HCT116 (cell line): Measurements from ENCODE around the gene AHNAK. TPM values are rescaled to one million over a fixed set of nuclear protein-coding genes. Genes with fewer than 3 reads are reported as not detected.

Source experiments
- ATAC-seq: fragments of 200-7000 bp; cut with Tn5 transposase; 2 replicates; pipeline ENCODE4 v1.9.1; 2020; ENCODE audit warnings: mild to moderate bottlenecking, moderate library complexity
- BruUV-seq: library from RNA; stranded (reverse); fragments of 400-500 nt; replicated peaks from 2 replicates; lab custom pipeline; 2021; lab: Mats Ljungman, UMichigan
- CTCF ChIA-PET: fragments of 300-600 bp; sonication (Branson Sonifier 250); formaldehyde crosslinking; loops from one replicate; lab custom pipeline; 2021; ENCODE audit warnings: antibody characterized with exemption; lab: Charles Lee
- POLR2A ChIA-PET: fragments of 300-600, 350-600 bp; sonication (Branson Sonifier 250); formaldehyde crosslinking; loops from one replicate; lab custom pipeline; 2021; ENCODE audit warnings: antibody characterized with exemption; lab: Charles Lee
- RAD21 ChIA-PET, 2 experiments: fragments of 300-600 bp; sonication (Branson Sonifier 250); formaldehyde crosslinking; loops; one replicate each; lab custom pipeline; 2023; ENCODE audit warnings: low total read pairs in 2 of 2; ENCODE audit not compliant: uncharacterized antibody in 2 of 2, unreplicated experiment in 2 of 2, low non-redundant PET in 1 of 2; lab: Charles Lee
- DNase-seq: peaks from one replicate; pipeline ENCODE4 v3.0.0-alpha.2; 2010; ENCODE audit warnings: low read depth, low spot score
- H2AFZ ChIP-seq: fragments of 200-600 bp; shearing (Covaris generic), sonication (generic); 2 replicates; pipeline ENCODE4 v1.6.1; 2017; ENCODE audit warnings: low read depth, mixed run types, mixed read lengths, antibody characterized with exemption, low read length; ENCODE audit not compliant: poor library complexity, severe bottlenecking
- H3K27ac ChIP-seq: 2 replicates; pipeline ENCODE4 v1.5.1; 2012; ENCODE audit warnings: low read depth, low read length
- H3K27me3 ChIP-seq: fragments of 200-600 bp; sonication (generic); 2 replicates; pipeline ENCODE4 v1.6.1; 2016; ENCODE audit warnings: mixed run types, low read length, mixed read lengths; ENCODE audit not compliant: insufficient read depth
- H3K36me3 ChIP-seq, 2 experiments: fragments of 200-500 bp in 1 of 2; fragments of 200-600 bp in 1 of 2; sonication (Bioruptor generic) in 1 of 2; sonication (generic) in 1 of 2; 2 replicates each; pipeline versions ENCODE4 v1.5.1 to v1.6.1; 2014 to 2016; ENCODE audit warnings: low read length in 2 of 2, inconsistent platforms in 1 of 2, mixed read lengths in 1 of 2, mixed run types in 1 of 2; ENCODE audit not compliant: insufficient read depth in 2 of 2, control insufficient read depth in 1 of 2
- H3K4me1 ChIP-seq, 2 experiments: fragments of 200-600 bp in 1 of 2; sonication (generic) in 1 of 2; 2 replicates each; pipeline versions ENCODE4 v1.5.1 to v1.6.1; 2012 to 2017; ENCODE audit warnings: low read length in 2 of 2, inconsistent platforms in 1 of 2, mild to moderate bottlenecking in 1 of 2, mixed read lengths in 1 of 2, mixed run types in 1 of 2, moderate library complexity in 1 of 2; ENCODE audit not compliant: insufficient read depth in 2 of 2, control insufficient read depth in 1 of 2
- H3K4me2 ChIP-seq: fragments of 200-600 bp; sonication (generic); 2 replicates; pipeline ENCODE4 v1.6.1; 2017; ENCODE audit warnings: mixed run types, low read length, mixed read lengths
- H3K4me3 ChIP-seq, 2 experiments: fragments of 200-600 bp in 1 of 2; sonication (generic) in 1 of 2; replicated peaks in 1 of 2; 2 replicates each; pipeline ENCODE4 v1.5.1; 2011 to 2016; ENCODE audit warnings: low read length in 2 of 2, control low read depth in 1 of 2, low read depth in 1 of 2, mild to moderate bottlenecking in 1 of 2, mixed read lengths in 1 of 2, mixed run types in 1 of 2
- H3K79me2 ChIP-seq: fragments of 200-600 bp; sonication (generic); 2 replicates; pipeline ENCODE4 v1.6.1; 2017; ENCODE audit warnings: mild to moderate bottlenecking, mixed run types, low read length, moderate library complexity, mixed read lengths; ENCODE audit not compliant: insufficient read depth
- H3K9ac ChIP-seq: fragments of 200-600 bp; sonication (generic); 2 replicates; pipeline ENCODE4 v1.6.1; 2016; ENCODE audit warnings: low read length, mixed read lengths
- H3K9me2 ChIP-seq: fragments of 200-600 bp; sonication (generic), shearing (Covaris generic); 2 replicates; pipeline ENCODE4 v1.6.1; 2017; ENCODE audit warnings: mixed run types, mild to moderate bottlenecking, moderate library complexity; ENCODE audit not compliant: insufficient read depth
- H3K9me3 ChIP-seq, 2 experiments: fragments of 200-500 bp in 1 of 2; fragments of 200-600 bp in 1 of 2; sonication (Bioruptor generic) in 1 of 2; sonication (generic) in 1 of 2; 2 replicates each; pipeline ENCODE4 v1.6.1; 2014 to 2017; ENCODE audit warnings: low read length in 2 of 2, mixed read lengths in 2 of 2, inconsistent platforms in 1 of 2, low read depth in 1 of 2, mild to moderate bottlenecking in 1 of 2, mixed run types in 1 of 2, moderate library complexity in 1 of 2; ENCODE audit not compliant: control insufficient read depth in 1 of 2, insufficient read depth in 1 of 2
- H4K20me1 ChIP-seq: fragments of 200-600 bp; sonication (generic), shearing (Covaris generic); 2 replicates; pipeline ENCODE4 v1.6.1; 2017; ENCODE audit warnings: mixed run types, mild to moderate bottlenecking, moderate library complexity; ENCODE audit not compliant: insufficient read depth
- CEBPB ChIP-seq: IDR thresholded peaks from 2 replicates; pipeline ENCODE4 v1.6.1; 2012; ENCODE audit warnings: low read depth
- EGR1 ChIP-seq: IDR thresholded peaks from 2 replicates; pipeline ENCODE4 v1.6.1; 2012; ENCODE audit warnings: low read depth
- EZH2 ChIP-seq: fragments of 200-600 bp; sonication (generic); IDR thresholded peaks from 2 replicates; pipeline ENCODE4 v1.6.1; 2017; ENCODE audit warnings: antibody characterized with exemption, mixed run types
- FOSL1 ChIP-seq: IDR thresholded peaks from 2 replicates; pipeline ENCODE4 v1.6.1; 2012; ENCODE audit warnings: low read depth
- POLR2AphosphoS5 ChIP-seq: IDR thresholded peaks from 2 replicates; pipeline ENCODE4 v1.6.1; 2011; ENCODE audit warnings: mild to moderate bottlenecking, low read depth, low read length, moderate library complexity
- RAD21 ChIP-seq: IDR thresholded peaks from 2 replicates; pipeline ENCODE4 v1.6.1; 2012; ENCODE audit warnings: low read depth, mild to moderate bottlenecking
- SIN3A ChIP-seq: IDR thresholded peaks from 2 replicates; pipeline ENCODE4 v1.6.1; 2012; ENCODE audit warnings: low read depth
- SP1 ChIP-seq: IDR thresholded peaks from 2 replicates; pipeline ENCODE4 v1.6.1; 2012; ENCODE audit warnings: low read depth
- SRF ChIP-seq: IDR thresholded peaks from 2 replicates; pipeline ENCODE4 v1.6.1; 2012; ENCODE audit warnings: low read depth
- ZFX ChIP-seq: fragments of 450-650 bp; IDR thresholded peaks from 2 replicates; pipeline ENCODE4 v1.6.1; 2017
- ZNF274 ChIP-seq: fragments of 200-500 bp; sonication (Bioruptor generic); IDR thresholded peaks from 2 replicates; pipeline ENCODE4 v1.6.1; 2014; ENCODE audit warnings: mild to moderate bottlenecking, low read depth, low read length, inconsistent platforms
- intact Hi-C: fragments of 100-400 bp; cut with micrococcal nuclease; formaldehyde crosslinking; loops from 2 replicates; pipeline ENCODE4 v1.10.0; 2022
- total RNA-seq: library from RNA; stranded (reverse); gene quantifications from one replicate; pipeline ENCODE4 v1.2.1, GENCODE V29; 2021; ENCODE audit not compliant: unreplicated experiment
- TF ChIP-seq, protein P1 (sequence below), 3 experiments: fragments of 200-600 bp in 1 of 3; sonication (generic) in 1 of 3; IDR thresholded peaks in 2 of 3; conservative IDR thresholded peaks in 1 of 3; 2 replicates each; pipeline ENCODE4 v1.5.1; 2012 to 2017; ENCODE audit warnings: low read depth in 2 of 3, low read length in 2 of 3, antibody characterized with exemption in 1 of 3, borderline replicate concordance in 1 of 3, control low read depth in 1 of 3, mild to moderate bottlenecking in 1 of 3, mixed read lengths in 1 of 3, mixed run types in 1 of 3, moderate library complexity in 1 of 3; ENCODE audit not compliant: insufficient read depth in 1 of 3
- TF ChIP-seq, protein P2 (sequence below): IDR thresholded peaks from 2 replicates; pipeline ENCODE4 v1.6.1; 2011; ENCODE audit warnings: mild to moderate bottlenecking, low read length, moderate library complexity; ENCODE audit not compliant: insufficient replicate concordance; ENCODE audit errors: extremely low read depth
- TF ChIP-seq, protein P3 (sequence below): IDR thresholded peaks from 2 replicates; pipeline ENCODE4 v1.6.1; 2012
- TF ChIP-seq, protein P4 (sequence below): IDR thresholded peaks from 2 replicates; pipeline ENCODE4 v1.6.1; 2012

Gene AHNAK
- total RNA-seq, 1 experiment from 2014 or later = 239 TPM

DNA sequence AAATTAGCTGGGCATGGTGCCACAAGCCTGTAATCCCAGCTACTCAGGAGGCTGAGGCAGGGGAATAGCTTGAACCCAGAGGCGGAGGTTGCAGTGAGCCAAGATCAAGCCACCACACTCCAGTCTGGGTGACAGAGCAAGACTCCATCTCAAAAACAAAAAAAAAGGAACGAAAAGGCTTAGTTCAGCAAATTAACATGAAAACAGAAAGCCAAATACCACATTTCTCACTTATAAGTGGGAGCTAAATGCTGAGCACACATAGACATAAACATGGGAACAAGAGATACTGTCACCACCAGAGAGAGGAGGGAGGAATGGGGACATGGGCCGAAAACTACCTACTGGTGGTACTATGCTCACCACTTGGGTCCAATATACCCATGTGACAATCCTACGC is 89.1 kb downstream of the AHNAK start:
- no peak overlapping the region for H3K4me3 ChIP-seq
- H2AFZ ChIP-seq = no peak overlapping the region
- DNase-seq (no peak), ATAC-seq (no peak)
- no peaks in the 10 kb centered on the region for H4K20me1 ChIP-seq
- no peak overlapping the region for H3K27ac ChIP-seq
- POLR2A ChIA-PET = no interaction called here
- H3K9ac ChIP-seq = no peak overlapping the region
- no TSS peak for BruUV-seq
- no peaks in the 10 kb centered on the region for H3K27me3 ChIP-seq
- no peak for TF ChIP-seq EZH2
- TF ChIP-seq ZFX = no peak
- no peak for TF ChIP-seq ZNF274
- TF ChIP-seq, protein P1, sequence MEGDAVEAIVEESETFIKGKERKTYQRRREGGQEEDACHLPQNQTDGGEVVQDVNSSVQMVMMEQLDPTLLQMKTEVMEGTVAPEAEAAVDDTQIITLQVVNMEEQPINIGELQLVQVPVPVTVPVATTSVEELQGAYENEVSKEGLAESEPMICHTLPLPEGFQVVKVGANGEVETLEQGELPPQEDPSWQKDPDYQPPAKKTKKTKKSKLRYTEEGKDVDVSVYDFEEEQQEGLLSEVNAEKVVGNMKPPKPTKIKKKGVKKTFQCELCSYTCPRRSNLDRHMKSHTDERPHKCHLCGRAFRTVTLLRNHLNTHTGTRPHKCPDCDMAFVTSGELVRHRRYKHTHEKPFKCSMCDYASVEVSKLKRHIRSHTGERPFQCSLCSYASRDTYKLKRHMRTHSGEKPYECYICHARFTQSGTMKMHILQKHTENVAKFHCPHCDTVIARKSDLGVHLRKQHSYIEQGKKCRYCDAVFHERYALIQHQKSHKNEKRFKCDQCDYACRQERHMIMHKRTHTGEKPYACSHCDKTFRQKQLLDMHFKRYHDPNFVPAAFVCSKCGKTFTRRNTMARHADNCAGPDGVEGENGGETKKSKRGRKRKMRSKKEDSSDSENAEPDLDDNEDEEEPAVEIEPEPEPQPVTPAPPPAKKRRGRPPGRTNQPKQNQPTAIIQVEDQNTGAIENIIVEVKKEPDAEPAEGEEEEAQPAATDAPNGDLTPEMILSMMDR (IDR thresholded peaks at IDR 0.05 in 2 of 3, conservative IDR thresholded peaks at IDR 0.05 in 1 of 3; ENCODE audit: borderline replicate concordance in 1 of 3, insufficient read depth in 1 of 3, low read depth in 2 of 3, low read length in 2 of 3) = no peak
- TF ChIP-seq SRF = no peak
- TF ChIP-seq, protein P2, sequence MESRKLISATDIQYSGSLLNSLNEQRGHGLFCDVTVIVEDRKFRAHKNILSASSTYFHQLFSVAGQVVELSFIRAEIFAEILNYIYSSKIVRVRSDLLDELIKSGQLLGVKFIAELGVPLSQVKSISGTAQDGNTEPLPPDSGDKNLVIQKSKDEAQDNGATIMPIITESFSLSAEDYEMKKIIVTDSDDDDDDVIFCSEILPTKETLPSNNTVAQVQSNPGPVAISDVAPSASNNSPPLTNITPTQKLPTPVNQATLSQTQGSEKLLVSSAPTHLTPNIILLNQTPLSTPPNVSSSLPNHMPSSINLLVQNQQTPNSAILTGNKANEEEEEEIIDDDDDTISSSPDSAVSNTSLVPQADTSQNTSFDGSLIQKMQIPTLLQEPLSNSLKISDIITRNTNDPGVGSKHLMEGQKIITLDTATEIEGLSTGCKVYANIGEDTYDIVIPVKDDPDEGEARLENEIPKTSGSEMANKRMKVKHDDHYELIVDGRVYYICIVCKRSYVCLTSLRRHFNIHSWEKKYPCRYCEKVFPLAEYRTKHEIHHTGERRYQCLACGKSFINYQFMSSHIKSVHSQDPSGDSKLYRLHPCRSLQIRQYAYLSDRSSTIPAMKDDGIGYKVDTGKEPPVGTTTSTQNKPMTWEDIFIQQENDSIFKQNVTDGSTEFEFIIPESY = no peak
- TF ChIP-seq CEBPB = no peak
- TF ChIP-seq, protein P3, sequence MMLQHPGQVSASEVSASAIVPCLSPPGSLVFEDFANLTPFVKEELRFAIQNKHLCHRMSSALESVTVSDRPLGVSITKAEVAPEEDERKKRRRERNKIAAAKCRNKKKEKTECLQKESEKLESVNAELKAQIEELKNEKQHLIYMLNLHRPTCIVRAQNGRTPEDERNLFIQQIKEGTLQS = no peak
- no peak for TF ChIP-seq FOSL1
- TF ChIP-seq, protein P4, sequence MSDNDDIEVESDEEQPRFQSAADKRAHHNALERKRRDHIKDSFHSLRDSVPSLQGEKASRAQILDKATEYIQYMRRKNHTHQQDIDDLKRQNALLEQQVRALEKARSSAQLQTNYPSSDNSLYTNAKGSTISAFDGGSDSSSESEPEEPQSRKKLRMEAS = no peak
- TF ChIP-seq SIN3A = no peak
- TF ChIP-seq POLR2AphosphoS5 = no peak
- TF ChIP-seq EGR1 = no peak
- TF ChIP-seq RAD21 = no peak
- no peak for TF ChIP-seq SP1
- TF ChIP-seq, all 23 proteins: peak for 0
- Histone ChIP-seq H3K36me3 (no peaks in the 10 kb centered on the region), H3K9me2 (no peaks in the 10 kb centered on the region), H3K9me3 (no peaks in the 10 kb centered on the region), H3K4me2 (no peak overlapping the region), H3K4me1 (peaks cover 11 to 14% of the 10 kb centered on the region in 2 experiments), H3K79me2 (no peaks in the 10 kb centered on the region)
- ChIA-PET CTCF (interaction anchor here (1.0 to 1.1 kb wide), 2 partner anchors 33 to 77 kb away, joined by 3 read pairs; no protein-coding TSS in a partner anchor), RAD21 (interaction anchor here in 1 of 2 experiments (0.6 kb wide), 1 partner anchor 40 kb away, joined by 3 read pairs; no protein-coding TSS in a partner anchor)
- intact Hi-C loops = no loop called here
